Neural progenitor cell (in vitro differentiated cells): ENCODE results near the gene SACM1L. TPM values are rescaled to one million over a fixed set of nuclear protein-coding genes. Genes with fewer than 3 reads are reported as not detected.

Experiments used
- DNase-seq: peaks from one replicate; pipeline ENCODE4 v3.0.0-alpha.2; 2016; ENCODE audit warnings: low spot score
- H2AFZ ChIP-seq: fragments of 200-600 bp; sonication (generic); replicated peaks from 2 replicates; pipeline ENCODE4 v1.6.1; 2016; ENCODE audit warnings: antibody characterized with exemption
- H3F3A ChIP-seq: fragments of 200-600 bp; sonication (generic); 2 replicates; pipeline ENCODE4 v1.6.1; 2016; ENCODE audit warnings: antibody characterized with exemption, low read depth
- H3K27ac ChIP-seq: fragments of 200-600 bp; sonication (generic); 2 replicates; pipeline ENCODE4 v1.5.1; 2016; ENCODE audit warnings: mild to moderate bottlenecking
- H3K27me3 ChIP-seq: fragments of 200-600 bp; sonication (generic); 2 replicates; pipeline ENCODE4 v1.6.1; 2016; ENCODE audit warnings: mild to moderate bottlenecking, moderate library complexity
- H3K36me3 ChIP-seq: fragments of 200-600 bp; sonication (generic); 2 replicates; pipeline ENCODE4 v1.5.1; 2016
- H3K4me1 ChIP-seq: fragments of 200-600 bp; sonication (generic); 2 replicates; pipeline ENCODE4 v1.6.1; 2016; ENCODE audit warnings: mixed run types
- H3K4me2 ChIP-seq: fragments of 200-600 bp; sonication (generic); 2 replicates; pipeline ENCODE4 v1.6.1; 2016
- H3K4me3 ChIP-seq: fragments of 200-600 bp; sonication (generic); 2 replicates; pipeline ENCODE4 v1.5.1; 2016
- H3K79me2 ChIP-seq: fragments of 200-600 bp; sonication (generic); 2 replicates; pipeline ENCODE4 v1.6.1; 2016; ENCODE audit warnings: low read depth
- H3K9ac ChIP-seq: fragments of 200-600 bp; sonication (generic); 2 replicates; pipeline ENCODE4 v1.6.1; 2016
- H3K9me3 ChIP-seq: fragments of 200-600 bp; sonication (generic); 2 replicates; pipeline ENCODE4 v1.5.1; 2016; ENCODE audit warnings: low read depth
- H4K20me1 ChIP-seq: fragments of 200-600 bp; sonication (generic); 2 replicates; pipeline ENCODE4 v1.6.1; 2016; ENCODE audit warnings: low read depth
- H3K27ac Mint-ChIP-seq: 3 replicates; pipeline ENCODE4 v1.8.0; 2021; ENCODE audit warnings: mixed read lengths
- H3K27me3 Mint-ChIP-seq: 2 replicates; pipeline ENCODE4 v1.8.0; 2022; ENCODE audit warnings: low read depth, mild to moderate bottlenecking, inconsistent platforms, moderate library complexity, mixed read lengths; ENCODE audit not compliant: insufficient read depth
- H3K36me3 Mint-ChIP-seq: 3 replicates; pipeline ENCODE4 v1.8.0; 2021; ENCODE audit warnings: mixed read lengths
- H3K4me1 Mint-ChIP-seq: 3 replicates; pipeline ENCODE4 v1.8.0; 2021; ENCODE audit warnings: mixed read lengths
- H3K4me3 Mint-ChIP-seq: 3 replicates; pipeline ENCODE4 v1.8.0; 2021; ENCODE audit warnings: mild to moderate bottlenecking, moderate library complexity, mixed read lengths
- H3K9me3 Mint-ChIP-seq: 3 replicates; pipeline ENCODE4 v1.8.0; 2020; ENCODE audit warnings: mixed read lengths
- EZH2 ChIP-seq: fragments of 200-600 bp; sonication (generic); IDR thresholded peaks from 2 replicates; pipeline ENCODE4 v1.6.1; 2017; ENCODE audit warnings: antibody characterized with exemption, mild to moderate bottlenecking, moderate library complexity
- EZH2phosphoT487 ChIP-seq: fragments of 200-600 bp; sonication (generic); IDR thresholded peaks from 2 replicates; pipeline ENCODE4 v1.6.1; 2017; ENCODE audit warnings: antibody characterized with exemption
- total RNA-seq: library from RNA; depleted of rRNA; stranded (reverse); fragments of >200 nt; gene quantifications from 2 replicates; pipeline ENCODE4 v1.2.3, GENCODE V29; 2015; ENCODE audit warnings: low replicate concordance
- TF ChIP-seq, protein P1 (sequence below): fragments of 200-600 bp; sonication (generic); IDR thresholded peaks from 2 replicates; pipeline ENCODE4 v1.5.1; 2017; ENCODE audit warnings: antibody characterized with exemption, mild to moderate bottlenecking

The SACM1L gene
- total RNA-seq, 1 donor from 2014 or later: 61.8 TPM

DNA sequence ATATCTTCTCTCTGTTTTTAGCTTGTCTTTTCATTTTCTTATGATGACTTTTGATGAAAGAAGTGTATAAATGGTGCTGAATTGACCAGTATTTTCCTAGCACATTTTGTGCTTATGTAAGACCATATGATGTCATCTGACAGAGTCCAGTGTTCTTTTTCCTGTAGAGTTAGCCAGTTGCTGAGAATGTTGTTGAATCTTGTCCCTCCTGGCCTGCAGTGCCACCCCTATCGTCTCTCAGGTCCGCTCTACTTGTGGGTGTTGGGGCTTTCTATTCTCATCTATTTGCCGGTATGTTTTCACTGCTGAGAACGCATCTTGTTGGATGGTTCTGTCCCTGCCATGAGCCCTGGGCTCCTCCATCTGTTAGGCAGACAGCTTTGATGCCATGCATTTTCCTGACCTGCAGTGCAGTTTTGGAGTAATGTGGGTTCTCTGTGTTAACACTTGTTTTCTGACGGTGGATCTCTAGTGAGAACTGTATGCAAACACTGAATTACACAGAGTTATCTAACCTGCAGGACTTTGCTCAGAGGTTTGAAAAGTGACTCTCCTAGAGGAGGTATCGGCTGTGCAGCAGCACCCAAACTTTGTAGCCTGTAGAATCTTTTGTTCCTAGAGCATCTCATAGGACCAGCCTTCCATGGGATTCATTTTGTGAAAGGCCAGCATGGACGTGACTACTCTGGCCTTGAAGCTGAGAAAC, 62.5 kb downstream of the SACM1L start:
- Histone ChIP-seq H3K27me3 (no peaks in the 10 kb centered on the region), H3K27ac (no peak overlapping the region), H3K4me3 (no peak overlapping the region), H3K9ac (no peak overlapping the region), H4K20me1 (no peaks in the 10 kb centered on the region), H3K36me3 (no peaks in the 10 kb centered on the region), H3K4me2 (no peak overlapping the region), H3K4me1 (no peaks in the 10 kb centered on the region), H3F3A (no peaks in the 10 kb centered on the region), H3K79me2 (no peaks in the 10 kb centered on the region), H3K9me3 (no peaks in the 10 kb centered on the region), H2AFZ (no peak overlapping the region)
- H3K27me3 Mint-ChIP-seq: no peaks in the 10 kb centered on the region
- no peak overlapping the region for H3K27ac Mint-ChIP-seq
- H3K9me3 Mint-ChIP-seq: no peaks in the 10 kb centered on the region
- TF ChIP-seq, protein P1, sequence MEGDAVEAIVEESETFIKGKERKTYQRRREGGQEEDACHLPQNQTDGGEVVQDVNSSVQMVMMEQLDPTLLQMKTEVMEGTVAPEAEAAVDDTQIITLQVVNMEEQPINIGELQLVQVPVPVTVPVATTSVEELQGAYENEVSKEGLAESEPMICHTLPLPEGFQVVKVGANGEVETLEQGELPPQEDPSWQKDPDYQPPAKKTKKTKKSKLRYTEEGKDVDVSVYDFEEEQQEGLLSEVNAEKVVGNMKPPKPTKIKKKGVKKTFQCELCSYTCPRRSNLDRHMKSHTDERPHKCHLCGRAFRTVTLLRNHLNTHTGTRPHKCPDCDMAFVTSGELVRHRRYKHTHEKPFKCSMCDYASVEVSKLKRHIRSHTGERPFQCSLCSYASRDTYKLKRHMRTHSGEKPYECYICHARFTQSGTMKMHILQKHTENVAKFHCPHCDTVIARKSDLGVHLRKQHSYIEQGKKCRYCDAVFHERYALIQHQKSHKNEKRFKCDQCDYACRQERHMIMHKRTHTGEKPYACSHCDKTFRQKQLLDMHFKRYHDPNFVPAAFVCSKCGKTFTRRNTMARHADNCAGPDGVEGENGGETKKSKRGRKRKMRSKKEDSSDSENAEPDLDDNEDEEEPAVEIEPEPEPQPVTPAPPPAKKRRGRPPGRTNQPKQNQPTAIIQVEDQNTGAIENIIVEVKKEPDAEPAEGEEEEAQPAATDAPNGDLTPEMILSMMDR: no peak
- TF ChIP-seq EZH2phosphoT487: no peak
- TF ChIP-seq EZH2: no peak
- no peak overlapping the region for H3K4me3 Mint-ChIP-seq
- H3K36me3 Mint-ChIP-seq: peaks cover 2% of the 10 kb centered on the region
- no peak for DNase-seq
- H3K4me1 Mint-ChIP-seq: no peaks in the 10 kb centered on the region

DNA sequence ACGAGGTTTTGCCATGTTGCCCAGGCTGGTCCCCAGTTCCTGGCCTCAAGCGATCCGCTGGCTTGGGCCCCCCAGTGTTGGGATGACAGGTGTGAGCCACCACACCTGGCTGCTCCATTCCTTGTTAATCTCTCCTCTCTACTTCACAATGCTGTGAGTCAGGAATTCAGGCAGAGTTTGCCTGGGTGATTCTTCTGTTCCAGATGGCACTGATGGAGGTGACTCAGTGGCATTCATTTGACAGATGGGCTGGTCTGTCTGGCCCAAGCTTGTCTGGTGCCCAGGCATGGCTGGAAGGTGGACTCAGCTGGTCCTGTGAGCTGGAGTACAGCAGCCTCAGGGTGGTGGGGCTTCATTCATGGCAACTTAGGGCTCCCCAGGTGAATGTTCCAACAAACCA, 63.9 kb downstream of the SACM1L start:
- H3K4me1 Mint-ChIP-seq: no peaks in the 10 kb centered on the region
- H2AFZ ChIP-seq: no peak overlapping the region
- H3K4me3 Mint-ChIP-seq: no peak overlapping the region
- TF ChIP-seq, protein P1: no peak
- TF ChIP-seq EZH2phosphoT487: no peak
- TF ChIP-seq EZH2: no peak
- no peaks in the 10 kb centered on the region for H3K36me3 ChIP-seq
- no peak overlapping the region for H3K4me3 ChIP-seq
- no peaks in the 10 kb centered on the region for H3K36me3 Mint-ChIP-seq
- H3K9me3 ChIP-seq: no peaks in the 10 kb centered on the region
- no peaks in the 10 kb centered on the region for H3K27me3 Mint-ChIP-seq
- no peaks in the 10 kb centered on the region for H3K27me3 ChIP-seq
- no peaks in the 10 kb centered on the region for H3F3A ChIP-seq
- H3K4me1 ChIP-seq: peaks cover 4% of the 10 kb centered on the region
- no peak overlapping the region for H3K4me2 ChIP-seq
- DNase-seq: no peak
- no peaks in the 10 kb centered on the region for H3K9me3 Mint-ChIP-seq
- H3K27ac Mint-ChIP-seq: no peak overlapping the region
- no peak overlapping the region for H3K27ac ChIP-seq
- no peaks in the 10 kb centered on the region for H4K20me1 ChIP-seq
- no peak overlapping the region for H3K9ac ChIP-seq
- no peaks in the 10 kb centered on the region for H3K79me2 ChIP-seq

- no peaks in the 10 kb centered on the region for H3K9me3 Mint-ChIP-seq
- TF ChIP-seq EZH2phosphoT487 (no peak), EZH2 (no peak)
- TF ChIP-seq, protein P1: no peak
- H3K27ac ChIP-seq: no peak overlapping the region
- no peak overlapping the region for H3K27ac Mint-ChIP-seq
- no peaks in the 10 kb centered on the region for H3K4me1 Mint-ChIP-seq
- H3K36me3 ChIP-seq: no peaks in the 10 kb centered on the region
- no peaks in the 10 kb centered on the region for H3K79me2 ChIP-seq
- H3K9me3 ChIP-seq: no peaks in the 10 kb centered on the region
- H3K4me3 ChIP-seq: no peak overlapping the region
- H3K27me3 Mint-ChIP-seq: no peaks in the 10 kb centered on the region
- no peak overlapping the region for H2AFZ ChIP-seq
- H3K36me3 Mint-ChIP-seq: no peaks in the 10 kb centered on the region
- H3K4me1 ChIP-seq: peaks cover 4% of the 10 kb centered on the region
- H3K27me3 ChIP-seq: no peaks in the 10 kb centered on the region
- no peaks in the 10 kb centered on the region for H3F3A ChIP-seq
- no peak overlapping the region for H3K4me2 ChIP-seq
- no peak for DNase-seq
- no peaks in the 10 kb centered on the region for H4K20me1 ChIP-seq
- no peak overlapping the region for H3K4me3 Mint-ChIP-seq
- no peak overlapping the region for H3K9ac ChIP-seq
These were observed 65.3 kb downstream of the SACM1L start for GRCh38 chr3:45754461-45754860.
